Measurements from ENCODE around the gene RCC1.

Gene RCC1

DNA sequence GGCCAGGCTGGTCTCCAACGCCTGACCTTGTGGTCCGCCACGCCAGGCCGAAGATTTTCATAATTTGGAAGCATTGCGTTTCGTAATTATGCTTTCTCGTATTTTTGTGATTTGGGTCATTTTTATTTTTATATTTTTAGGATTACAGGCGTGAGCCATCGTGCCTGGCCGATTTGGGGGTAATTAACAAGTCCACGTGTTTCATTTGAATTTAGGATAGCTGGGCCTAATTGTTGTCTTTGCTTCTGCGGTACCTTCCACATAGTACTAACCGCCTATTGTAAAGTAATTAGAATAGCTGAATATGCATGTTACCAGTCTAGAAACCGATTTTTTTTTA is 1.0 kb downstream of the RCC1 start:
- TF ChIP-seq GATA2 (IDR thresholded peaks at IDR 0.05; ENCODE audit: low read depth, low read length) (no peak), GATA3 (IDR thresholded peaks at IDR 0.05; ENCODE audit: low read depth, low read length) (no peak)

DNA sequence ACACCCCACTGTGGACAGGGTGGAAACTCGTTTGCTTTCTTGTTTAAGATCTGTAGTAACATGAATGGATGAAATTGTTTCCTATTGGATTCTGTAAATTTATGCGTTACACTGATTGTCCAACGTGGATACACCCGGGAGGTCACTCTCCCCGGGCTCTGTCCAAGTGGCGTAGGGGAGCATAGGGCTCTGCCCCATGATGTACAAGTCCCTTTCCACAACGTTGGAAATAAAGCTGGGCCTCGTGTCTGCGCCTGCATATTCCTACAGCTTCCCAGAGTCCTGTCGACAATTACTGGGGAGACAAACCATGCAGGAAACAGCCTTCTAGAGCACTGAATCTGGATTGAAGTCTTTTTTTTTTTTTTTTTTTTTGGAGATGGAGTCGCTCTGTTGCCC is 1.4 kb downstream of the RCC1 start:
- TF ChIP-seq GATA2 (IDR thresholded peaks at IDR 0.05; ENCODE audit: low read depth, low read length) (no peak), GATA3 (IDR thresholded peaks at IDR 0.05; ENCODE audit: low read depth, low read length) (no peak)

DNA sequence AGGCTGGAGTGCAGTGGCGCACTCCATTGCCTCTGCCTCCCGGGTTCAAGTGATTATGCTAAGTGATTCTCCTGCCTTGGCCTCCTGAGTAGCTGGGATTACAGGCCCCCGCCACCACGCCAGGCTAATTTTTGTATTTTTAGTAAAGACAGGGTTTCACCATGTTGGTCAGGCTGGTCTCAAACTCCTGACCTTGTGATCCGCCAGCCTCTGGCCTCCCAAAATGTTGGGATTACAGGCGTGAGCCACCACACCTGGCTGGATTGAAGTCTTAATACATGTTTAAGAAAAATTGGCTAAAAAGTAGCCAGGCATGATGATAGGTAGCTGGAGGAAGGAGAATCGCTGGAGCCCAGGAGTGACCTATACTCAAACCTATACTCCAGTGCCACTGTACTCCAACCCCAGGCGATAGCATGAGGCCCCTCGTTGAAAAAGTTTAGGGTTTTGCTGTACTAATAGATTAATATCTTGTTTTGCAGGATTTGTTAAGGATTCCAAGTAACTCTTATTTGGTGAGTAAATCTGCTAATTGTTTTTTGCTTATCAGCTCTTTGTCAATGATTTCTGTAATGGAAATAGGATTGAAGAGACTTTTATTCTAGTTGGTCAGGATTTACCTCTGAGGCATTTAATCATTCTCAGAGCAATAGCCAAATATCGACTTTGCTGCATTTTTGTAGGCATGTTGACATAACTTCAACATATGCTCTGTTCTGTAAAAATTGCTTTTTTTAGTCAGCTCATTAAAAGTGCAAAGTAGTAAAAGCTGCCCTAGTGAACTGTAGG is 2.0 kb downstream of the RCC1 start:
- TF ChIP-seq GATA2 (IDR thresholded peaks at IDR 0.05; ENCODE audit: low read depth, low read length) (no peak), GATA3 (IDR thresholded peaks at IDR 0.05; ENCODE audit: low read depth, low read length) (no peak)

DNA sequence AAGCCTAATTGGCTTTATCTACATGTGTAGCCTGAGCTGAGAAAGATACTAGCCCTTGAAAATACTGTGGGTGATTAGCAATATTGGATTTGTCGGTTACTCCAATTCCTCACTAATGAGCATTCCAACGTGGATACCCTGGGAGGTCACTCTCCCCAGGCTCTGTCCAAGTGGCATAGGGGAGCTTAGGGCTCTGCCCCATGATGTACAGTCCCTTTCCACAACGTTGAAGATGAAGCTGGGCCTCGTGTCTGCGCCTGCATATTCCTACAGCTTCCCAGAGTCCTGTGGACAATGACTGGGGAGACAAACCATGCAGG is 2.6 kb downstream of the RCC1 start:
- no peak for TF ChIP-seq GATA2 (IDR thresholded peaks at IDR 0.05; ENCODE audit: low read depth, low read length)
- no peak for TF ChIP-seq GATA3 (IDR thresholded peaks at IDR 0.05; ENCODE audit: low read depth, low read length)

DNA sequence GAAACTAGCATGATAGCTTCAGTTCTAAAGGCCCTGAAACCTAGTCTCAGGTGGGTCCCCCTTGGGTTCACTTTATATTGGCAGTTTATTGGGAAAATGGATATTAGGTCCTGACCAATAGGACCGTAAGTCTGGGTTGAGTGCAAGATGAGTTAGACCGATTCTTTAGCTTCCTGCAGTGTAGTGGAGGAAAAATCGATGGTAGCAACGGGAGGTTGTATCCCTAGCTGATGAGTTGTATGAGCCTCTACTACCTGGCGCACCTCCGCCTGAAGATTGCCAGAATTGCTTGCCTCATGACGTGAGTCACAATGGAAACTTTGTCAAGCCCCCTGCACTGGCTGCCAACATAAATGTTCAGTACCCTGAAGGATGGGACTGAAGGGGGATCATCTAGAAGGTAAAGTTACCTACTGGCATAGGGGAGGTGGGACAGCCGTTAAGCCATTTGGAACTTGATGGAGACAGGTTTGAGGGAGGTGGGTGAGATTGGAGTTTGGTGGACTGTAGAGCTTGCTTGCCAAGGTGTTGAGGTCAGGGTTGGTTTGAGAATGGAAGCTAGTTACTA is 3.9 kb downstream of the RCC1 start:
- TF ChIP-seq GATA3 (IDR thresholded peaks at IDR 0.05; ENCODE audit: low read depth, low read length) (no peak), GATA2 (IDR thresholded peaks at IDR 0.05; ENCODE audit: low read depth, low read length) (no peak)

DNA sequence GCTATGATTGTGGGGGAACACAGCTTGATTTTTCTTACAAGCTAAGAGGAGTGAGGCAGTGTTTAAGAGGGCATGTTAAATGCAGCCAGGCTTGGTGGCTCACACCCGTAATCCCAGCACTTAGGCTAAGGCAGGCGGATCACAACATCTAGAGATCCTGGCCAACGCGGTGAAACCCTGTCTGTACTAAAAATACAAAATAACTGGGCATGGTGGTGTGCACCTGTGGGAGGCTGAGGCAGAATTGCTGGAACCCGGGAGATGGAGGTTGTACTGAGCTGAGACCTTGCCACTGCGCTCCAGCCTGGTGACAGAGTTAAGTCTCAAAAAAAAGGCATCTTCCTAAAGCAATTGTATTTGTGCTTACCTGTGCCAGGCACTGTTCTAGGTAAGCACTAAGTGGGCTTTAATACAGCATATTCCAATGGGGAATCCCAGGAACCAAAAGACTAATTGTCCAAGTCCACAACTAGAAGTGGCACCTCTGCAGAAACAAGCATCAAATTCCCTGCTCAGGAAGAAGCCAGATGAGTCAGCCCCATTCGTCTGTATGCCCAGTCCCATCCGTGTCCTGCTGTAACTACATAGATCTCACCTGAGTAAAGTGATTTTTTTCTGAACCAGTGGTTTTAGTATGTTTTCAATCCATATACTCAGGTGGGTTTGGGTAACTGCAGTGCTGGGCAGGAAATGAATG is 4.6 kb downstream of the RCC1 start:
- TF ChIP-seq GATA2 (IDR thresholded peaks at IDR 0.05; ENCODE audit: low read depth, low read length) (no peak), GATA3 (IDR thresholded peaks at IDR 0.05; ENCODE audit: low read depth, low read length) (no peak)

DNA sequence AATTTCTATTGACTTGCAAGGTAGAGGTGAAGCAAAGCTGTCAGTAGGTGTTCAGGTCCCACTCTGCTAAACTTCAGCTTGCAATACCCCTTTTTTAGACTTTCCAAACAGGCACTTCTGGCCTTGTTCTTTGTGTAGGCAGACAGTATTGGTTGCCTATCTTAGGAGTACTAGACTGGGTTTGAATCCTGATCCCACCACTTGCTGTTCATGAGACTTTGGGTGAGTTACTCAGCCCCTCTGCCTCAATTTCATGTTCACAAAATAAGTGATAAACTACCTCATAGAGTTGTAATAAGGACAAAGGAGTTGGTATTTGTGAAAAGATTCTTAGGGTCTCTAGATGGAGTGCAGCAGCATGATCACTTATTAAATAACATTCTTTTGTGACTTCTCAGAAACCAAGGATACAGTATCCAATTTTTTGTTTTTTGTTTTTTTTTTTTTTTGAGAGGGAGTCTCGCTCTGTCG is 5.2 kb downstream of the RCC1 start:
- TF ChIP-seq GATA2 (IDR thresholded peaks at IDR 0.05; ENCODE audit: low read depth, low read length) (no peak), GATA3 (IDR thresholded peaks at IDR 0.05; ENCODE audit: low read depth, low read length) (no peak)

DNA sequence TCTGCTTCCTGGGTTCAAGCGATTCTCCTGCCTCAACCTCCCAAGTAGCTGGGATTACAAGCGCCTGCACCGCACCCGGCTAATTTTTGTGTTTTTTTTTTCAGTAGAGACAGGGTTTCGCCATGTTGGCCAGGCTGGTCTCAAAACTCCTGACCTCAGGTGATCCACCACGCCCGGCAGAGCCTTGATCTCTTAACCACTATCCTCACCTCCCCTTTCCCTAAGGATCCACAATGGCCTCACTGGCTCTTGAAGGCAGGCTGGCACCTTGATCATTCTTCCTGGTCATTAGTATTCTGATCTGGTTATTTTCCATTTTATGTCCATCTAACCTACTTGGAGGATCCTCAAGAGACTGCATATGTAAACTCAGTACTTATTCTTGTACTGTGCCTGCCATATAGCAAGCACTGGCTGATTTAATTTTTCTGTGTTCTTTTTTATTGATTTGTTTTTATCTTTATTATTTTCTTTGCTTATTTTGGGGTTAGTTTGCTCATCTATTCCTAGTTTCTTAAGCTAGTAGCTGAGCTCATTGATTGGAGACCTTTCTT is 6.3 kb downstream of the RCC1 start:
- TF ChIP-seq GATA2 (IDR thresholded peaks at IDR 0.05; ENCODE audit: low read depth, low read length) = no peak
- no peak for TF ChIP-seq GATA3 (IDR thresholded peaks at IDR 0.05; ENCODE audit: low read depth, low read length)

DNA sequence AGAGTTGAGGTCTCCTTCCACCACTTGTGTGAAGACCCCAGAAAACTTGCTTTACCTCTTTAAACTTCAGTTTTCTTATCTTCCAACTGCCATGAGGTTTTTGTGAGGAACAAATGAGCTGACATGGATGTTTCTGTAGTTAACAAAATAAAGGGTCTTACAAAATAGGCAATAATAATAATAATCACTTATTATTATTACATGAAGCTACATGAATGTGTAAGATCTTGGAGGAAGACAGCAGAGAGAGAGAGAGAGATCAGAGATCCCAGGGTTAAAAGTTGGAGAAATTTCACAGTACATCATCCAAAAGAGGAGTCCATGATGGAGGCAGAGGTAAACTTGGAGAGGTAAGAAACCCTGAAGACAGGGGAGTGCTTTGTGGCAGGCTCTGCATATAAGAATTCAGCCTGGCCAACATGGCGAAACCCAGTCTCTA is 10.7 kb downstream of the RCC1 start:
- TF ChIP-seq GATA3 (IDR thresholded peaks at IDR 0.05; ENCODE audit: low read depth, low read length) (no peak), GATA2 (IDR thresholded peaks at IDR 0.05; ENCODE audit: low read depth, low read length) (no peak)

DNA sequence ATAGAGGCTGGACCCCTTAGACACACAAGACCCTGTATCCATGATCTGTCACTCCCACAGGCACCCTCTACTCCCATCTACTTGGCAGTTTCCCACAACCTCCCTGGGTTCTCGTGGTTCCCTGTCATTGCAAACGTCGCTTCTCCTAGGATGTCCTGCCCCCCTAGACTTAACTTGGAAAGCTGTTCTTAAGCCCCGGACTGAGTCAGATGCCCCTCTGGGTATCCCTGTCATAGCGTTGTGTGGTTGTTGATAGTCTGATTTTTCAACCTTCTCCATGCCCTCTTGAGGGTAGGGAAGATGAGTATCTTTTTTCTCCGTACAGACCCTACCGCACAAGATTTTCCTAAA is 11.8 kb downstream of the RCC1 start:
- TF ChIP-seq GATA2 (IDR thresholded peaks at IDR 0.05; ENCODE audit: low read depth, low read length) = no peak
- TF ChIP-seq GATA3 (IDR thresholded peaks at IDR 0.05; ENCODE audit: low read depth, low read length) = no peak

DNA sequence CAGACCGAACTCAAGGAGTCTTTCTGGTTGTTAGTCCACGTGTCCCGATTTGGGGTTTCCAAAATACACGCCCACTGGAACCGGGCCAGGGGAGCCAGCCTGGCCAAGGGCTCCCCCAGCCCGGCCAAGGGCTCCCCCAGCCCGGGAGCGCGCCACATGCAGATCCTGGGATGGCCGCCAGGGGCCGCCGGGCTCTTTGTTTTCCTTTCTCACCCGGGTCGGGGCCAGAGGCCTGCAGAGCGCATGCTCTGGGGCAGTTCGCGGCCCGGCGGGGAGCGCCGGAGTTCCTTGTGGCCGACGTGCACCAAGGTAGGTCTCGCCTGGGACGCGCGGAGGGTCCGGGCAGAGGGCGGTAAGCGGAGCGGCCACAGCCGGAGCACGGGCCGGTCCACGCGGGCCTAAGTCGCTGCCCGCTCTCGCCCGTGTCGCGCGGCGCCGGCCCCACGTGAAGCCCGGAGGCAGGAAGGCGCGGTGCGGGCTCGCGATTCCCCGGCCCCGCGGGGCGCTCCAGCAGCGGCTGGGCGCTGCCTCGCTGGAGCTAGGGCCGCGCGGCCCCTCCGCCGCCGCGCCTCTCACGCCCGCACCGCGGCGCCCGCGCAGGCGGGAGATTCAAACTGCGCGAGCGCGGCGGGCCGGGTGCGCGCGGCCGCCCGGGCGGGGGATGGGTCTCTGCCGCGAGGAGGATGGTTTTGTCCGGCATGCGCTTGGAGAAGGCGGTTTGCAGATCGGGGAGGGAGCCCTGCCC is 12.3 kb downstream of the RCC1 start:
- TF ChIP-seq GATA2 (IDR thresholded peaks at IDR 0.05; ENCODE audit: low read depth, low read length) (peak; percentile 56), GATA3 (IDR thresholded peaks at IDR 0.05; ENCODE audit: low read depth, low read length) (no peak)

DNA sequence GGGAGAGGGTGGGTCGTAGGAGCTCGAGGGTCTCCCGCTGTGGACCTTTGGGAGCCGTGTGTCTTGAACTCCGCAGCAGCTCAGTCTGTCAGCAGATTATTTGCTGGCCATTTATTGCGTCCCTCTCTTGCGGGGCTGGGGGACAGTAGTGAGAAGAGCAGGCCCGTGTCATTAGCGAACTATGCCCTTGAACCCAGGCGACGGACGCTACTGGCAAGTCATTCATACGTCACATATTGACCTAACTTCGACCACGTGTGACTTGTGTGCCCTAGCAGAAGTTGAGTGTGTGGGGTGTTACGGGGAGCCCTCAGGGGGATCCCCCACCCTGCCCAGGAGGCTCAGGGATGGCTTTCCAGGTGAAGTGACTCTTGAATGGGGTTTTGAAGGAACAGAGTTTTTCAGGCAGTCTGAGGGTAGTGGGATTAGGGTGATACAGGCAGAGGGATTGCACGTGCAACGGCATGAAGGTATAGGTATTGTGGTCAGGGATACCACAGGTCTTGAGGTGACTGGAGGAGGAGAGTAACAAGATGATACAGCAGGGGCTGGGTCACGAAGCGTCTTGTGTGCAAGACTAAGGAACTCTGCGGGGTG is 13.0 kb downstream of the RCC1 start:
- TF ChIP-seq GATA3 (IDR thresholded peaks at IDR 0.05; ENCODE audit: low read depth, low read length) = no peak
- TF ChIP-seq GATA2 (IDR thresholded peaks at IDR 0.05; ENCODE audit: low read depth, low read length) = no peak

DNA sequence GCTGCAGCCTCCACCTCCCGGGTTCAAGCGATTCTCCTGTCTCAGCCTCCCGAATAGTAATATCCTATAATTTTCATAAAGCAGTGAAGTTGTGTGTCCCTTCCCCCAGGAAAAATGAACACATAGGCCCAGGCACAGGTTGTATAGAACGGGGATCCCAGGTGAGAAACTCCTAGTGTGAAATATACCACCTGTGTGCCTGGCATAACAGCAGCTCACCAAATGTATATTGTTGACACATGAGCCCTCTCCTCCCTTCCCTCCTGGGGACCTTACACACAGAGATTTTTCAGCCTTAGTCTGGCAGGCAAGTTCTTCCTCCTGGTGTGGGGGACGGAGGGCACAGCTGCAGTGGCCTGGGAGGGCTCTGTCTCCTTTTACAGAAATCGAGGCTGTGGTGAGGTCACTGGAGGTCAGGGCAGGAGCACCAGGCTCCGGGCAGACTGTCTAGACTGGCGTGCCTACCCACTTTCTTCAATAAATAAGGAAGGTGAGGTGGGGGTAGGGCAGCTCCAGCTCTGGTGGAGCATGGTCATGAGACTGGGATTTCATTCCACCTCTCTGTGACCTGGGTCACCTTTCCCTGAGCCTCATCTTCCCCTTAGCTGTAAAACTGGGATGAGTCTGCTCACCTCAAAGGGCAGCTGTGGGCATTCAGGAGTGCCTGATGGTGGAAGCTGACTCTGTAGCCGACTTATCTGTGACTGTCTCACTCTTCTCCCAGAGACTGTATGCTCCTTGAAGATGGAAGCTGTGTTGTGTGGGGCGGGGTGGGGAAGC is 14.3 kb downstream of the RCC1 start:
- TF ChIP-seq GATA2 (IDR thresholded peaks at IDR 0.05; ENCODE audit: low read depth, low read length) = no peak
- no peak for TF ChIP-seq GATA3 (IDR thresholded peaks at IDR 0.05; ENCODE audit: low read depth, low read length)
